Measurements from ENCODE around the gene PBX1.

Gene PBX1

GRCh38 chr1:164813776-164814175 is 254.8 kb downstream of the PBX1 start:
- DNase-seq (ENCODE audit: low read depth in 2 of 2) = no peak

GRCh38 chr1:164821648-164822047 is 262.7 kb downstream of the PBX1 start:
- no peak for DNase-seq (ENCODE audit: low read depth in 2 of 2)

GRCh38 chr1:164823486-164824279 is 264.7 kb downstream of the PBX1 start:
- DNase-seq (ENCODE audit: low read depth in 2 of 2) = no peak

GRCh38 chr1:164824542-164824941 is 265.6 kb downstream of the PBX1 start:
- DNase-seq (ENCODE audit: low read depth in 2 of 2) = no peak

GRCh38 chr1:164830628-164831027 is 271.6 kb downstream of the PBX1 start:
- no peak for DNase-seq (ENCODE audit: low read depth in 2 of 2)

GRCh38 chr1:164834641-164835040 is 275.7 kb downstream of the PBX1 start:
- no peak for DNase-seq (ENCODE audit: low read depth in 2 of 2)

- DNase-seq (ENCODE audit: low read depth in 2 of 2) = no peak
Observed at GRCh38 chr1:164836614-164837018, 277.6 kb downstream of the PBX1 start.

- no peak for DNase-seq (ENCODE audit: low read depth in 2 of 2)
Observed at GRCh38 chr1:164838786-164839185, 279.8 kb downstream of the PBX1 start.

GRCh38 chr1:164840936-164841335 is 282.0 kb downstream of the PBX1 start:
- DNase-seq (ENCODE audit: low read depth in 2 of 2) = no peak

- no peak for DNase-seq (ENCODE audit: low read depth in 2 of 2)
Observed at GRCh38 chr1:164841702-164842465, 282.9 kb downstream of the PBX1 start.

GRCh38 chr1:164842870-164843269 is 283.9 kb downstream of the PBX1 start:
- no peak for DNase-seq (ENCODE audit: low read depth in 2 of 2)

GRCh38 chr1:164843743-164844500 is 284.9 kb downstream of the PBX1 start:
- DNase-seq (ENCODE audit: low read depth in 2 of 2) = no peak

GRCh38 chr1:164846731-164847691 is 288.0 kb downstream of the PBX1 start:
- DNase-seq (ENCODE audit: low read depth in 2 of 2) = no peak

GRCh38 chr1:164853146-164853545 is 294.2 kb downstream of the PBX1 start:
- DNase-seq (ENCODE audit: low read depth in 2 of 2) = no peak

- DNase-seq (ENCODE audit: low read depth in 2 of 2) = no peak
Observed at GRCh38 chr1:164855716-164856329, 296.8 kb downstream of the PBX1 start.

- no peak for DNase-seq (ENCODE audit: low read depth in 2 of 2)
Observed at GRCh38 chr1:164856381-164856780, 297.4 kb downstream of the PBX1 start.

- DNase-seq (ENCODE audit: low read depth in 2 of 2) = no peak
Observed at GRCh38 chr1:164857439-164857838, 298.5 kb downstream of the PBX1 start.

- no peak for DNase-seq (ENCODE audit: low read depth in 2 of 2)
Observed at GRCh38 chr1:164858096-164858632, 299.2 kb downstream of the PBX1 start.

GRCh38 chr1:164861632-164862031 is 302.6 kb downstream of the PBX1 start:
- DNase-seq (ENCODE audit: low read depth in 2 of 2) = no peak

- DNase-seq (ENCODE audit: low read depth in 2 of 2) = no peak
Observed at GRCh38 chr1:164863056-164863455, 304.1 kb downstream of the PBX1 start.

Data from stimulated activated CD8-positive, alpha-beta memory T cell treated with anti-CD3 and anti-CD28 coated beads, Interleukin-15, amount 100 ng/mL, for 4 hours (primary cell).